Central memory CD4-positive, alpha-beta T cell (primary cell): Measurements from ENCODE around the gene ZNF846.
"Not testable (repeated sequence)": the region's sequence is repeated elsewhere in the genome, so short reads cannot be mapped to it uniquely, and the experiment has no call there.

Source experiments
- DNase-seq: peaks from one replicate; pipeline ENCODE4 v3.0.0; 2022

The ZNF846 gene

DNA sequence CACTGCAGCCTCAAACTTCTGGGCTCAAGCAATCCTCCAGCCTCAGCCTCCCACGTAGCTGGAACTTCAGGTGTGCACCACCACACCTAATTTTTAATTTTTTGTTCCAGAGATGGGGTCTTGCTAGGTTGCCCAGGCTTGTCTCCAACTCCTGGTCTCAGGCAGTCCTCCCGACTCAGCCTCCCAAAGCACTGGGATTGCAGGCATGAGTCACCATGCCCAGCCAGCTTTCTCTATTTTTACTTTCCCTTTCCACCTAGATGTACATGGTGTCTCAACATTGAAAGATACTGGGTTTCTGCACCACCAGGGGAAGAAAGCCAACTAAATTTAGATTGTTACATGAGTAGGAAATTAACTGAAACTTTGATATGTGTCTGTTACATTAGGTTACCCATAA, 13.8 kb upstream of the ZNF846 start:
- no peak for DNase-seq

DNA sequence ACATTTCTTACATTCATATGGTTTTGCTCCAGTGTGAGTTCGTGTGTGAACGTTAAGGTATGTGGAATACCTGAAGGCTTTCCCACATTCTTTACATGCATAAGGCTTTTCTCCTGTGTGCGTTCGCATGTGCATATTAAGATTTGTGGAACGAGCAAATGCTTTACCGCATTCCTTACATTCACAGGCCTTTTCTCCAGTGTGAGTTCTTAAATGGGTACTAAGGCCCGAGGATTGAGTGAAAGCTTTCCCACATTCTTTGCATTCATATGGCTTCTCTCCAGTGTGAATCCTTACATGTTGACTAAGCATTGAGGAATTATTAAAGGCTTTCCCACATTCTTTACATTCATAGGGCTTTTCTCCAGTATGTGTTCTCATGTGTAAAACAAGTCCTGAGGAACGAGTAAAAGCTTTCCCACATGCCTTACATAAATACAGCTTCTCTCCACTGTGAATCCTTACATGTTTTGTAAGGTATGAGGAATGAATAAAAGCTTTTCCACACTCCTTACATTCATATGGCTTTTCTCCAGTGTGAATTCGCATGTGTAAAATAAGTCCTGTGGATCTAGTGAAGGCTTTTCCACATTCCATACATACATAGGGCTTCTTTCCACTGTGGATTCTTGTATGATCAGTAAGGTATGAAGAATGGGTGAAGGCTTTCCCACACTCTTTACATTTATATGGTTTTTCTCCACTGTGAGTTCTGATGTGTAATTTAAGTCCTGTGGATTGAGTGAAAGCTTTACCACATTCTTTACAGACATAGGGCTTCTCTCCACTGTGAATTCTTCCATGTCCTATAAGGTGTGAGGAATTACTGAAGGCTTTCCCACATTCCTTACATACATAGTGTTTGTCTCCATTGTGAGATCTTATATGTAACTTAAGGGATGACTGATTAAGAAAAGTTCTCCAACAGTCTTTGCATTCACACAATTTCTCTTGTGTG, 10.7 kb downstream of the ZNF846 start:
- no peak for DNase-seq

DNA sequence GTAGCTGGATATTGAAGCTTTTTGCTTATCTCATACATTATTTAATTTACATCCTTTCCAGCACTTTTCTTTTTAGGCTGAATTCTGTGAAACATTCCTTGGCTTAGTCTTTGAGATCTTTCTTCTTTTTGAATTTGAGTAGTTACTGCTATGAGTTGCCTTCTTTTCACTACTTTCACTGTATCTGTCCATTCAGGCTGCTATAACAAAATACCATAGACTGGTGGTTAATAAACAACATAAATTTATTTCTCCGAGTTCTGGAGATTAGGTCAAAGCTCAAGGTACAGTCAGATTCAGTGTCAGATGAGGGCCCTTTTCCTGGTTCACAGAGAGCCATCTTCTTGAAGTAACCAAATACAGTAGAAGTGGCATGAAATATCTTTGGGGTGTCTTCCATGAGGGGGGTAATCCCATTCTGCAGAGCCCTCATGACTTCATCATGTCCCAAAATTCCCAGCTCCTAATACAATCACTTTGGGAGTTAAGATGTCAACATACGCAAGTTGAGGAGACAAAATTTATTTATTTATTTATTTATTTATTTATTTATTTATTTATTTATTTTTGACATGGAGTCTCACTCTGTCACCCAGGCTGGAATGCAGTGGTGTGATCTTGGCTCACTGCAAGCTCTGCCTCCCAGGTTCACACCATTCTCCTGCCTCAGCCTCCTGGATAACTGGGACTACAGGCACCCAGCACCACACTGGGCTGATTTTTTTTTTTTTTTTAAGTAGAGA, 15.7 kb downstream of the ZNF846 start:
- no peak for DNase-seq

DNA sequence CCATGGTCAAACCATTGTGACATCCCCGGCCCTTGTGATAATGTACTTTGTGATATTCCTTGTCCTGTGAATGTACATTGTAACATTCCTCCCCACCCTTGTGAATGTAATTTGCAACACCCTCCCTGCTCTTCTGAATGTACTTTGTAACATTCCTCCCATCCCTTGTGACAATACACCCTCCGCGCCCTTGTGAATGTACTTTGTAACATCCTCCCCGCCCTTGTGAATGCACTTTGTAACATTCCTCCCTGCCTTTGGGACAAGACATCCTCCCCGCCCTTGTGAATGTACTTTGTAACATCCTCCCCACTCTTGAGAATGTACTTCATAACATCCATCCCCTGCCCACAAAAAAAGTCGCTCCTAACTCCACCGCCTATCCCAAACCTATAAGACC, 17.1 kb downstream of the ZNF846 start:
- DNase-seq: no peak

DNA sequence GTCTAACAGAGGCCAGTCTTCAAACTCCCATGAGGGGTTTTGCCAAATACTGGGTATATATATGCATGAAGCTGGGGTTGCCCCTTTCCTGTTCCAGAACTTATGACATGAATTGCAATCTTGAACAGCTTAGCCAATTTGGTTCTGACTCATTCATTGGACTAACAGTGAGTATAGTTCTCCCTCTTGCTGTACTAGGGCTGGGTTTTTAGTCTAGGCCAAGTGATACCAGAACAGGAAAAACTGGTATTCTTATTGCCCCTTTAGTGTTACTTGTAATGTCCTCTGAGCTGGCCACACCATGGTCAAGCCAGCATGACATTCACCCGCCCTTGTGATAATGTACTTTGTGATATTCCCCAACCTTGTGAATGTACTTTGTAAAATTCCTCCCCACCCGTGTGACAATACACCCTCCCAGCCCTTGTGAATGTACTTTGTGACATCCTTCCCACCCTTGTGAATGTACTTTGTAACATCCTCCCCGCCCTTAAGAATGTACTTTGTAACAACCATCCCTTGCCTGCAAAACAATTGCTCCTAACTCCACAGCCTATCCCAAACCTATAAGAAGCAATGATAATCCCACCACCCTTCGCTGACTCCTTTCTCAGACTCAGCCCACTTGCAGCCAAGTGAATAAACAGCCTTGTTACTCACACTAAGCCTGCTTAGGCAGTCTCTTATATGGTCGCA, 26.9 kb downstream of the ZNF846 start:
- no peak for DNase-seq

DNA sequence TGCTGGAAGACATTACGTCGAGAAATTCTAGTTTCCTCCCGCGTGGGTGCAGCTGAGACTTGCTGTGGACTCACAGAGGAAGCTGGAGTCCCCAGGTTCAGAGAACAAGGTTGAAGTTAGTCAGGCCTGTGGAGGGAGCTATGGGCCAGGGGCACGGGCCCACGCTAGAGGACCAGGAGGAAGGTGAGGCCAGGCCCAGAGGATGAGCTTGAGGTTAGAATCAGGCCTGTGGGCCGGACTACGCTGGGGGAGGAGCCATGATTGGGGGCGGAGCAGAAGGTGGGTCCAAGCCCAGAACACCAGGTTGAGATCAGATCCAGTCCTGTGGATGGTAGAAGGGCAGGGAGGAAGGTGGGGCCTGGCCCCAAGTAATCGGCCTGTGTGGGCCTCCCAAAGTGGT, 32.6 kb downstream of the ZNF846 start:
- DNase-seq: no peak

DNA sequence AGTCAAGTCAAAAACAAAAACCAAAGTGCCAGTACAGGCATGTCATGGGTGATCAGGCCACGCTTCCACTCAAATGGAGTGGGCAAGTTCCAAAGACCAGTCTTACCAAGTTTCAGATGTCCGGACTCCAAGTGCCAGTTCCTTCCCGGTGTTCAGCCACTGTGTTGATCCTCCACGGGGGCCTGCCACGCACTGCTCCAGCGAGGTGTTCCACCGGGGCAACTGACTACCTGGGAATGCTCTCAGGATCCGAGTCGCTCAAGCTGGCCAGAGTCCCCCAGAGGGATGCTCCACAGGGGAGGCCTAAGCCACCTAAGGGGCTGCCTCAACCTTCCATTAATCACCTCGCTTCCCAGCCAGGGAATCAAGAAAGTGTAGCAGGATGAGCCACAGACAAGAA, 38.5 kb downstream of the ZNF846 start:
- not testable (repeated sequence) for DNase-seq

DNA sequence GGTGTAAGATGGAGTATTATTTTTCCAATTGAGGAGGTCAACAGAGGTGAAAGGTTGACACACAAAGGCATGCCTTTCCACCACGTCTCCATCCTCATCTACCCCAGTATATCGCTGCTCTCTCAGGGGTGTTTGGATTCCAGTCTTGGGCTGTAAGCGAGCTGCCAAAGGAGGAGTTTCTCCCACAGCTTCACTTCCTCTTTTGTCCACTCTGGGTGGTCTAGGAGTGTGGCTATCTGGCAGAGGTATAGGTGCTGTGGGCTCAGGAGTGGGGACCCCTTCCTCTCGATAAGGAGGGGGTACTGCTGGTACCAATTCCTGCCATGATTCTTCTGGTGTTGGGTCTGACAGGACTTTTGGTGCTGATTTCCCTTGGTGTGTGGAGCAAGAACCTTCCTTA, 39.4 kb downstream of the ZNF846 start:
- DNase-seq: no peak

DNA sequence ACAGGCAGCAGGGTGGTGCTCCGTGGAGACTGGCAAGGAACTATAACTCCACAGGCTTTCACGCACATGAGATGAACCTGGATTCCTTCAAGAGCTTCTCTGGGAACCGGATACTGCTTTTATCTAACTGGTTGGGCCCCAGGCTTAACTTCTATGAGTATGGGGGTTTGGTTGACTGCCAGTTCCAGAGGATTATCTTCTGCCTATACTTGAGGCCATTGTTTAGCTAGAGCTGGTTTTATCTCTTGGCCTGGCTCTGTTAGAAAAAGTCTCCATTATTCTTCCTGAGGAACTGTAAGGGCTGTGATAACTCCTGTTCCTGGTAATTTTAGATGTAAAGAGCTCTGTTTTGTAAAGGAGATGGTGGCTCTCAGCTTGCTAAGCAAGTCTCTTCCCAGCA, 40.9 kb downstream of the ZNF846 start:
- no peak for DNase-seq

DNA sequence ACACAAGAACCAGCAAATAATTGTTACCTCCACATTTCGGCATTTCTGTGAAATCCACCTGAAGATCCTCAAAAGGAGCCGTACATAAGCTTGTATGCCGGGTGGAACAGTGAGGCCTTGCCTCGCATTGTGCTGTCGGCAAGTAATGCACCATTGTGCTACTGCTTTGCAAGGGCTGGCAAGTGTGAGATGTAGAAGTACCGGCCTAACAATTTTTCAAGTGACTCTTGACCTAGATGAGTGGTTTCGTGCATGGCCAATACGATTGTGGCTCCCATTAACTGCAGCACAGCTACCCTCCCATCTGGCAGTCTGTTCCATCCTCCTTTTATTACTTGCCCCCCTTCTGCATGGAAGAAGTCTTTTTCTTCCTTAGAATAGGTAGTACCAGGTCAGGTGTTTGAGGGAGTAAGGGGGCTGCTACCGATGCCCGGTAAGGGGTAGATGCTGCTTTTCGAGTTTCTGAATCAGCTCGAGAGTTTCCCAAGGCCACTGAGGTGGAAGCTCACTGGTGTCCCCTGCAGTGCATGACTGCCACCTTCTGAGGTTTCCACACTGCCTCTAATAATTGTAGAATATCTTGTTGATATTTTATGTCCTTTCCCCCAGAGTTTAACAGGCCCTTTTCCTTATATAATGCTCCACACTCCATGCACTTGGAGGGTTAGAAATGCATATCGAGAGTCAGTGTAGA, 42.9 kb downstream of the ZNF846 start:
- not testable (repeated sequence) for DNase-seq

DNA sequence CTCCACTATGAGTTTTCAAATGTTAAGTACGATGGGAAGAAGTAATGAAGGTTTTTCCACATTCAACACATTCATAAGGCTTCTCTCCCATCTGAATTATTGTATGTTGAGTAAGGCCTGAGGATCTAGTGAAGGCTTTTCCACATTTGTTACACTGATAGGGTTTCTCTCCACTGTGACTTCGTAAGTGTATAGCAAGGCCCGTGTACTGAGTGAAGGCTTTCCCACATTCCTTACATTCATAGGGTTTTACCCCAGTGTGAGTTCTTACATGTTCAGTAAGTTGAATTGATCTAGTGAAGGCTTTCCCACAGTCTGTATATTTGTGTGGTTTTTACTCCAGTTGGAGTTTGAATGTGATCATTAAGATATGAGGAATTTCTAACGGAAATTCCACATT, 44.4 kb downstream of the ZNF846 start:
- no peak for DNase-seq

DNA sequence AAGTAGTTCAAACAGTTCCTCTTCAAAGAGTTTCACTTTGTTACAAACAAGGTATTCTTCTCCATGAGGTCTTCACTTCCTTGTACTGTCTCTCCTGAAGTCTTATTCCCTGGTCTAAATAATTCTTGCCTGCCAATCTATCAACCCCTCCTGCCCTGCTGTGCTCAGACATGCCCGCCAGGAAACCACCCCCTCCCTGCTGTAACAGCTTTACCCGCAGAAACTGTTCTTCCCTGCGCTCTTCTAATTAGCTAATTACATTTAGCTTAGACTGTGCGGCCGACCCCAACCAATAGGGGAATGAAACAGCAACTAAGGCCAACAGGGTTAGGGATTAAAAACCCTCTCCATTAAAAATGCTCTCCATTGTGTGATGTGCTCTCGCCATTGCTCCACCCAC, 46.7 kb downstream of the ZNF846 start:
- no peak for DNase-seq

DNA sequence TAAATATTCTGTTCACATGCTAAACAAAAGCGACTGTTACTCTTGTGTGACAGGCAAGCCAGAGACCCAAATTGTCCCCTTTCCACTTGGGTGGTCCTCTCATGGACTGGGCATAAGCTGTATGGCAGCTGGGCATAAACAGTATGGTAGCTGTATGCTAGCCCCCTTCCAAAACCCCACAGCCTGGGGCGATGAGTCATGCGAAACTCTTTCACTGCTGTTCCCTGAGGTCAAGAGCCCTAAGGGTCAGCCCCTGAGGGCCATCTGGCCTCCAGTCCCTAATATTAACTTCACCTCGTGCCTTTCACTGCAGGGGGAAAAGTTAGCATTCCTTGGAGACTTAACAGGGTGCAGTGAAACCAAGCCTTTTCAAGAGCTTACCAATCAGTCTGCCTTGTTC, 48.0 kb downstream of the ZNF846 start:
- no peak for DNase-seq

DNA sequence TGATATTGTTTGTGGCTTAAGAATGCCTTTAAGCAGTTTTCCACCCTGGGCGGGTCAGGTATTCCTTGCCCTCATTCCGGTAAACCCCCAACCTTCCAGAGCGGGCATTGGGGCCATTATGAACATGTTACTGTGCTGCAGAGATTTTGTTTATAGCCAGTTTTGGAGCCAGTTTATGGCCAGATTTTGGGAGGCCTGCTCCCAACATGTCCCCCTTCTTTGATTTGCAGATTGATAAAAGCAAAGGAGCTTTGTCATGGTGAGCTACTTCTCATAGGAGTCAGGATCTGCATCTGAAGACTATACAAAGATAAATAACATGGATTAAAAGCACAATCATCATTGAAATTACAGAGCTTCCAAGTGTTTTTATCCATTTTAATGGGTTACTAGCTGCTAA, 56.7 kb downstream of the ZNF846 start:
- DNase-seq: no peak

DNA sequence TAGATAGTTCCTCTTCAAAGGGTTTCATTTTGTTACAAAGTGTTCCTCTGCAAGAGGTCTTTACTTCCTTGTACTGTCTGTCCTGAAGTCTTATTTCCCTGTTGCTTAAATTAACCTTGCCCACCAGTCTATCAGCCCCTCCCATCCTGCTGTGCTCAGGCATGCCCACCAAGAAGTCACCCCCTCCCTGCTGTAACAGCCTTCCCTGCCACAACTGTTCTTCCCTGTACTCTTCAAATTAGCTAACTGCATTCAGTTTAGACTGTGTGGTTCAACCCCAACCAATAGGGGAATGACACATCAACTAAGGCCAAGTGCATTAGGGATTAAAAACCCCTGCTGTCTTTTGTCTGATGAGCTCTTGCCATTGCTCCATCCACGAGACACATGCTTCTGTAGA, 59.2 kb downstream of the ZNF846 start:
- DNase-seq: no peak

DNA sequence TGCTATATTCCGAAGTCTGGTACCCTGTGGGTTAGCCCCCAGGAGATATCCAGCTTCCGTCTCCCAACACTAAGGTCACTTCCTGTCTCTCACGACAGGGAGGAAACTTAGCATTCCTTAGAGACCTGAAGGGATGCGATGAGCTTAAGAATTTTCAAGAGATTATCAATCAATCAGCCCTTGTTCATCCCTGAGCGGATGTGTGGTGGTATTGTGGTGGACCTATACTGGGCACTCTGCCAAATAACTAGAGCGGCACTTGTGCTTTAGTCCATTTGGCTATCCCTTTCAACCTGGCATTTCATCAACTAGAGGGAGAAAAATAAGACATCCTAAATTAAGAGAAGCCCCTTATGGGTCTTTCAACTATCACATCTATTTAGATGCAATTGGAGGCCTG, 62.7 kb downstream of the ZNF846 start:
- no peak for DNase-seq

DNA sequence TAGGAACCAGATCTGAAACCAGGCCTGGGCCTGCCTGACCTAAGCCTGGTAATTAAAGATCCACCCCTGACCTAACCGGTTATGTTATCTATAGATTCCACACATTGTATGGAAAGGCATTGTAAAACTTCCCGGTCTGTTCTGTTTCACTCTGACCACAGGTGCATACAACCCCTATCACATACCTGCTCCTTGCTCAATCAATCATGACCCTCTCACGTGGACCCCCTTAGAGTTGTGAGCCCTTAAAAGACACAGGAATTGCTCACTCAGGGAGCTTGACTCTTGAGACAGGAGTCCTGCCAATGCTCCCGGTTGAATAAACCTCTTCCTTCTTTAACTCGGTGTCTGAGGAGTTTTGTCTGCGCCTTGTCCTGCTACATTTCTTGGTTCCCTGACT, 66.4 kb downstream of the ZNF846 start:
- DNase-seq: no peak
